ENCODE data around the gene PTGIS. TPM values are rescaled to one million over a fixed set of nuclear protein-coding genes. Genes with fewer than 3 reads are reported as not detected.

PTGIS gene
- total and polyA plus RNA-seq, 2 donors (not counting 3 experiments of a cell fraction or from before 2014, with no cell fraction given) = 6.2 to 11.8 TPM

DNA sequence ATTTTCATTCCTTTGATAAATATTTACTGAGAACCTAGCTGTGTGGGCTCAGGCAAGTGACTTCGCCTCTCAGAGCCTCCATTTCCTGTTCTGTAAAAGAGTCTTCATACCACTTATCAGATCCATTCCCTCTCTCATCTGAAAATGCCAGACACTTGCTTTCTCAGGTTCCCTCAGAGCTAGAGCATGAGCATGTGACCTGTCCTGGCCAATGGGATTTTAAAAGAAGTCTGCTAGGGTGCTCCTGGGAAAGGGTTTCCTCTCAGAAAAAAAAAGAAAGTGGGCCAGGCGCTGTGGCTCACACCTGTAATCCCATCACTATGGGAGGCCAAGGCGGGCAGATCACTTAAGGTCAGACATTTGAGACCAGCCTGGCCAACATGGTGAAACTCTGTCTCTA is 90.7 kb downstream of the PTGIS start:
- ChIA-PET CTCF (interaction anchor here (1.6 kb wide), 1 partner anchor 14 kb away, joined by 4 read pairs; no protein-coding TSS in a partner anchor), POLR2A (no interaction called here)
- no peak overlapping the region for H3K4me2 ChIP-seq (ENCODE audit: insufficient read depth, low read length)
- no peaks in the 10 kb centered on the region for H4K20me1 ChIP-seq (replicated peaks; ENCODE audit: control insufficient read depth, extremely low read depth, insufficient read depth, low read length)
- H3K9me1 ChIP-seq (replicated peaks; ENCODE audit: control insufficient read depth, extremely low read depth, insufficient read depth, low read length) = no peaks in the 10 kb centered on the region
- no TSS peak for BruUV-seq (replicated peaks)
- no peaks in the 10 kb centered on the region for H3K36me3 ChIP-seq (ENCODE audit: control insufficient read depth in 2 of 2, extremely low read depth in 1 of 2, insufficient read depth in 2 of 2, low read length in 2 of 2)
- DNase-seq (ENCODE audit: low read depth, low spot score) = no peak
- no peak overlapping the region for H3K27ac ChIP-seq (ENCODE audit: insufficient read depth, low read depth, low read length)
- H3K79me2 ChIP-seq (ENCODE audit: control insufficient read depth, insufficient read depth, low read length) = no peaks in the 10 kb centered on the region
- TF ChIP-seq, protein P1, sequence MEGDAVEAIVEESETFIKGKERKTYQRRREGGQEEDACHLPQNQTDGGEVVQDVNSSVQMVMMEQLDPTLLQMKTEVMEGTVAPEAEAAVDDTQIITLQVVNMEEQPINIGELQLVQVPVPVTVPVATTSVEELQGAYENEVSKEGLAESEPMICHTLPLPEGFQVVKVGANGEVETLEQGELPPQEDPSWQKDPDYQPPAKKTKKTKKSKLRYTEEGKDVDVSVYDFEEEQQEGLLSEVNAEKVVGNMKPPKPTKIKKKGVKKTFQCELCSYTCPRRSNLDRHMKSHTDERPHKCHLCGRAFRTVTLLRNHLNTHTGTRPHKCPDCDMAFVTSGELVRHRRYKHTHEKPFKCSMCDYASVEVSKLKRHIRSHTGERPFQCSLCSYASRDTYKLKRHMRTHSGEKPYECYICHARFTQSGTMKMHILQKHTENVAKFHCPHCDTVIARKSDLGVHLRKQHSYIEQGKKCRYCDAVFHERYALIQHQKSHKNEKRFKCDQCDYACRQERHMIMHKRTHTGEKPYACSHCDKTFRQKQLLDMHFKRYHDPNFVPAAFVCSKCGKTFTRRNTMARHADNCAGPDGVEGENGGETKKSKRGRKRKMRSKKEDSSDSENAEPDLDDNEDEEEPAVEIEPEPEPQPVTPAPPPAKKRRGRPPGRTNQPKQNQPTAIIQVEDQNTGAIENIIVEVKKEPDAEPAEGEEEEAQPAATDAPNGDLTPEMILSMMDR (IDR thresholded peaks at IDR 0.05; ENCODE audit: extremely low read depth in 1 of 2, insufficient read depth in 1 of 2, low read depth in 1 of 2, low read length in 2 of 2) = no peak
- TF ChIP-seq, protein P2, sequence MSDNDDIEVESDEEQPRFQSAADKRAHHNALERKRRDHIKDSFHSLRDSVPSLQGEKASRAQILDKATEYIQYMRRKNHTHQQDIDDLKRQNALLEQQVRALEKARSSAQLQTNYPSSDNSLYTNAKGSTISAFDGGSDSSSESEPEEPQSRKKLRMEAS (IDR thresholded peaks at IDR 0.05; ENCODE audit: insufficient read depth, insufficient read length) = no peak
- TF ChIP-seq JUN (IDR thresholded peaks at IDR 0.05; ENCODE audit: borderline replicate concordance, insufficient read depth, insufficient read length, low read depth) (no peak), GATA2 (IDR thresholded peaks at IDR 0.05; ENCODE audit: insufficient read depth, insufficient read length, low read depth, low read length) (no peak), POLR2A (IDR thresholded peaks at IDR 0.05; ENCODE audit: low read depth, low read length) (no peak), EZH2 (IDR thresholded peaks at IDR 0.05; ENCODE audit: borderline replicate concordance, low read depth, low read length, severe bottlenecking) (no peak), MYC (IDR thresholded peaks at IDR 0.05; ENCODE audit: low read depth, low read length) (no peak), POLR2AphosphoS5 (IDR thresholded peaks at IDR 0.05; ENCODE audit: insufficient read depth, low read depth, low read length) (no peak), FOS (IDR thresholded peaks at IDR 0.05; ENCODE audit: borderline replicate concordance, insufficient read depth, low read length) (no peak)
- dilution Hi-C loops (cut with MboI; ENCODE audit: extremely low pct_ligation_motif_present, low sequenced_read_pairs) (no loop called here), intact Hi-C loops (cut with micrococcal nuclease) (no loop called here)
- peaks cover 6 to 9% of the 10 kb centered on the region in 2 experiments for H3K27me3 ChIP-seq (ENCODE audit: control insufficient read depth in 2 of 2, insufficient read depth in 2 of 2, low read length in 2 of 2)
- H3K4me1 ChIP-seq (ENCODE audit: control insufficient read depth, extremely low read depth, insufficient read depth, low read length) = no peaks in the 10 kb centered on the region
- no peak overlapping the region for H3K9ac ChIP-seq (replicated peaks; ENCODE audit: extremely low read depth, insufficient read depth, low read length)
- FAIRE-seq = no peak
- H3K9me3 ChIP-seq (replicated peaks; ENCODE audit: control insufficient read depth, insufficient read depth, low read length) = no peaks in the 10 kb centered on the region
- no peak overlapping the region for H2AFZ ChIP-seq (ENCODE audit: low read depth, low read length)
- no peak overlapping the region for H3K4me3 ChIP-seq (replicated peaks in 1 of 3; ENCODE audit: insufficient read depth in 1 of 3, low read depth in 1 of 3, low read length in 3 of 3)
